HG03354 (cell line): ENCODE data around the gene CASK.

Experiments
- ATAC-seq: cut with Tn5 transposase; IDR thresholded peaks from one replicate; pipeline ENCODE4 v1.9.1; 2021; ENCODE audit warnings: mild to moderate bottlenecking; ENCODE audit not compliant: unreplicated experiment, poor library complexity, severe bottlenecking

CASK gene

GRCh38 chrX:41491267-41492004, 431.9 kb downstream of the CASK start:
- no peak for ATAC-seq

- ATAC-seq, result no peak
Measured at GRCh38 chrX:41490446-41490845, 432.9 kb downstream of the CASK start.

DNA sequence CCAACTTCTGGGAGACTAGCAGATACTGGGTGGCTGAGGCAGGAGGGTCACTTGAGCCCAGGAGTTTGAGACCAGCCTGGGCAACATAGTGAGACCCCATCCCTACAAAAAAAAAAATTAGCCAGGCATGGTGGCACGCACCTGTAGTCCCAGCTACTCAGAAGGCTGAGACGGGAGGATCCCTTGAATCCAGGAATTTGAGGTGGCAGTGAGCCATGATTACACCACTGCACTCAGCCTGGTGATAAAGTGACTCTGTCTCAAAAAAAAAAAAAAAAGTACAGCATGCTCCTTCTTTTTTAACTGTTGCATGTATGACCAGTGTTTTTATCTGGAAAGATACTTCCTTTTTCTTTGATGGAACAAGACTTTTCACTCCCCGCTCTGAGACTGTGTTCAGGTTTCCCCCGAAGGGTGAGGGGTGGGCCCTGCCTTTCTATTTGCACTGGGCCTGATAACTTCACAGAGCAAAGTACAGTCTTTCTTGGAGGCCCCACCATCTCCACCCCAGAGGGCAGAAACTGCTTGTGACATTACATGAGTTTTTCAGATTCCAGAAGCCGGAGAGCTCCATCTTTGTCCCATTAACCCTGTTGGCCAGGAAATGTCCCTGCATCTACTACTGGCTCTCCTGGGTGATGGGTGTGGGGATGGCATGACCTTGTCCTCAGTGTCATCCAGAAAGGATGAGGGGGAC, 441.1 kb downstream of the CASK start:
- ATAC-seq, result no peak

- no peak for ATAC-seq
Measured at GRCh38 chrX:41481264-41482109, 441.9 kb downstream of the CASK start.

DNA sequence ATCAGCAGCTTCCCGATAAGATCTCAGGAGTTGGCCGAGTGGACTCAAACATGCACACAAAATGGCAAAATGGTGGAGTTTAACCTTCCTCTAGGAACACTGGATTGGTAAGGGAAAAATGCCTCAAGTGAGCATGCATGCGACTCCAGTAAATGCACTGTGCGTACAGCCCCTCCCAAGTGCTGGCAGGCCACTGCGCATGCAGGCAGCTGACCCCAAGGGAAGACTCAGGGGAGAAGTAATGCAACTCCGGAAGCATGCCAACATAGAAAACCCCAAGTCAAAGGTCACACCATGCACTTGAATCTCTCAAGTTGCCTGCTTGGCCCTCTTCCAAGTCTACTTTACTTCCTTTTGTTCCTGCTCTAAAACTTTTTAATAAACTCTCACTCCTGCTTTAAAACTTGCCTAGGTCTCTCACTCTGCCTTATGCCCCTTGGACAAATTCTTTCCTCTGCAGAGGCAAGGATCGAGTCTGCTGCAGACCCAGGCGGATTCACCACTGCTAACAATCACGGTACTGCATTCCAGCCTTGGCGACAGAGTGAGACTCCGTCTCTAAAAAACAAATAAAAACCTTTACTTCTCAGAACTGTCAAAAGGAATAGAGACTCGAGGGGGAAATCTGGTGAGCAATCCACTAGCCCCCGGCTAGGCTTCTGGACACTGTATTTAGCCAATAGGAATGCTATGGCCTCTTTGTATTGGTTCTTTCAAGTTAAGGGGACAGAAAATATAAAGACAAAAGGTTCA, 442.7 kb downstream of the CASK start:
- ATAC-seq, result no peak

GRCh38 chrX:41478381-41478911, 444.9 kb downstream of the CASK start:
- no peak for ATAC-seq

- no peak for ATAC-seq
Measured at GRCh38 chrX:41475591-41476241, 447.6 kb downstream of the CASK start.

- no peak for ATAC-seq
Measured at GRCh38 chrX:41475191-41475590, 448.2 kb downstream of the CASK start.

DNA sequence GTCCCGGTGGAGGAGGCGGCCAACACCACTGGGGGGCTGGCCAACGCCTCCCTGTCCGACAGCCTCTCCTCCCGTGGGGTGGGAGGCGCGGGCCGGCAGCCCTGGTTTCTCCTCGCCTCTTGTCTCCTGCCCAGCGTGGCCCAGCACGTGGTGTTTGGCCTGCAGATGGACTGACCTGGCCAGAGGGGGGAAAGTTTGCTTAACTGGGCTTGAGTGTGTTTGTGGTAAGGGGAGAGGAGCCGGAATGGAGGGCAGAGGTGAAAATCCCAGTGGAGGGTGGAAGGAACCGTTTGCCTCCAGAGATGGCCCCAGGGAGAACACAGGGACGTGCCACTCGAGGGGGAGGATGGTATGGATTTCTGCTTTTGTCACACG, 448.6 kb downstream of the CASK start:
- ATAC-seq, result no peak

GRCh38 chrX:41473936-41474725, 449.2 kb downstream of the CASK start:
- ATAC-seq, result no peak

DNA sequence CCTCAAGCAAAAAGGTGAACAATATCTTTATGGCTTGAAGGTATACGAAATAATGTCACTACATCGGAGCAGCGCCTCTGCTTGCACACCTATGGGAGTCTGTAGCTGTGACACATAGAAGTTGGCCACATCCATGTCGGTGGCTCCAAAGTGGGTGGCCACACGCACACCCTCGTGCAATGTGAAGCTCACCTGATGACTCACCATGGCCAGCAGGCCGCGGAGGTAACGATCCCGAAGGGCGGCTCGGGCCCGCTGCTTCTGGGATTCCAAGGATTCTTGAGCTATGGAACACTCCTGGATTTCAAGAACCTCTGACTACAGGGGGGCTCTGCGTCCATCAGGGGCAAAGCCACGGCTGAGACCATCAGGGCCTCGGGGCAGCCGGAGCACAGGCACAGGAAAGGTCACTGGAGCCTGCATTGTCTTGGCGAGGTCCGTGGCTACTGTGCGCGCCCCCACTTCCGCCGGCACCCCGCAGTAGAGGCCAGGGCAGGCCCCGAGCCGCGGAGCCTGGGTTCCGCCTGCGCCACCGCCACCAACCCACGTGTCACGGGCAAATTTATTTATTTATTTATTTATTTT, 451.0 kb downstream of the CASK start:
- ATAC-seq, result no peak

DNA sequence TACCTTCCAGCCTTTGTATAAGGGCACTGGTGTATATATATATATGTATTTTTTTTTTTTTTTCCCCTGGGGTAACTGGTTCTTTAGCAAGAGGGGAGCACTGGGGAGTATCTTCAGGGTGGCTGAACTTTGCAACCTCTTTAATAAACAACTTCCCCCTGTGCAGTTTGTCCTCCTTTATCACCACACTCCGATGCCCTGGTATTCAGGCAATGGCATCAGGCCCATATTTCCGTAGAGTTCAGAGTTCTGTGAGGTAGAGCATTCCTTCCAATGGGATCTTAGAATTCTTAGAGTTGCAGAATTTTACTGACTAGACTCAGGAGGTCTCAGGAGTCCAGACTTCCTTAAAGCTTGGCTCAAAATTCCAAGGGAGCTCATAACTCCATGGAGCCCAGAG, 451.6 kb downstream of the CASK start:
- no peak for ATAC-seq

- no peak for ATAC-seq
Measured at GRCh38 chrX:41470706-41471105, 452.6 kb downstream of the CASK start.

DNA sequence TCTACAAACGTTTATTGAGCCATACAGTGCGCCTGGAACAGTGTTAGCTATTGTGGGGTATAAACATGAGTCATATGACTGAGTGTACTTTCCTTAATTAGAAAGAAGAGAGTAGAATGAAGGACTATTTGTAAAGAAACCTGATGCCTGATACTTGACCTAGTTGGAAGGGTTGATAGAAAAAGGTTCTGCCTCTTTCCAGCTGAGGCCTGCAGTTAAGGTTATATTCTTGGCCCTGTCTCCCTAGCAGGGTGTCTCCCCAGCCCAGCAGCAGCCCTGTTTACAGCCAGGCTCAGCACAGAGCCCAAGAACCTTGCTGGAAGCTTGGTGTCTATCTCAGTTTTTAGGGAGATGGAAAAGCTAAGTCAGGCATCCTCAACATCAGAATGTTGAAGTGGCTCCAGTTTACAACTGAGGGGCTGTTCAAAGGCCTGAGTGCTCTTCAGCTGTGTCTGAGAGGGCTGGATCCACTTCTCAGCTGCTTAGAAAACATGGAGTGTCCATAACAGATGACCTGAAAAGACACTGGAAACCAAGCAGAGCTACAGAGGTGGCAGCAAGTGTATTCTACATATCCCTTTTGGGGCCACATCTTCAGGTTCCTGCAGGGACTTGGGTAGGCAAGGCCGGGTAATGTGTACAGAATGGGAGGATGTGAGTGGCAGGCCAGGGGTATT, 454.6 kb downstream of the CASK start:
- no peak for ATAC-seq
